ENCODE results near the gene PPIP5K2. TPM values are rescaled to one million over a fixed set of nuclear protein-coding genes. Genes with fewer than 3 reads are reported as not detected.

Gene PPIP5K2
- total RNA-seq, 6 experiments from 2014 or later, result 19.4 to 30.6 (median 26.3) TPM

GRCh38 chr5:103224894-103225246, 104.8 kb downstream of the PPIP5K2 start:
- peaks cover 0 to 1% (median 0%) of the 10 kb centered on the region in 4 donors for H3K36me3 ChIP-seq
- H3K9me3 ChIP-seq, result no peaks in the 10 kb centered on the region
- DNase-seq, result no peak
- TF ChIP-seq POLR2A (IDR thresholded peaks at IDR 0.05), result no peak
- TF ChIP-seq CTCF (IDR thresholded peaks at IDR 0.05), result peak in 1 of 4 donors; percentile 0
- 47% methylated on average over 5 of the region's 5 CpGs for WGBS (ENCODE audit: insufficient coverage, low coverage, low lambda C conversion rate, missing lambda C conversion rate)
- ATAC-seq, result no peak
- no peak overlapping the region for H3K4me3 ChIP-seq
- H3K27me3 ChIP-seq, result no peaks in the 10 kb centered on the region
- H3K4me1 ChIP-seq, result peaks cover 0 to 2% (median 0%) of the 10 kb centered on the region in 4 donors
- H3K27ac ChIP-seq, result no peak overlapping the region
- intact Hi-C loops (cut with DNase I), result no loop called here

- H3K27ac ChIP-seq, result no peak overlapping the region
- H3K4me3 ChIP-seq, result no peak overlapping the region
- ATAC-seq, result no peak
- no peaks in the 10 kb centered on the region for H3K27me3 ChIP-seq
- no peak for DNase-seq
- peaks cover 0 to 2% (median 0%) of the 10 kb centered on the region in 4 donors for H3K4me1 ChIP-seq
- no peaks in the 10 kb centered on the region for H3K36me3 ChIP-seq
- 73% methylated on average over 5 of the region's 5 CpGs for WGBS (ENCODE audit: insufficient coverage, low coverage, low lambda C conversion rate, missing lambda C conversion rate)
- intact Hi-C loops (cut with DNase I), result no loop called here
- H3K9me3 ChIP-seq, result no peaks in the 10 kb centered on the region
- TF ChIP-seq CTCF (IDR thresholded peaks at IDR 0.05) (no peak), POLR2A (IDR thresholded peaks at IDR 0.05) (no peak)
Observed at GRCh38 chr5:103228061-103228460, 108.0 kb downstream of the PPIP5K2 start.

GRCh38 chr5:103228588-103228987, 108.5 kb downstream of the PPIP5K2 start:
- Histone ChIP-seq H3K27me3 (no peaks in the 10 kb centered on the region), H3K36me3 (no peaks in the 10 kb centered on the region), H3K4me3 (no peak overlapping the region), H3K27ac (no peak overlapping the region), H3K4me1 (peaks cover 0 to 2% (median 0%) of the 10 kb centered on the region in 4 donors), H3K9me3 (no peaks in the 10 kb centered on the region)
- DNase-seq (no peak), ATAC-seq (no peak)
- intact Hi-C loops (cut with DNase I), result no loop called here
- TF ChIP-seq POLR2A (IDR thresholded peaks at IDR 0.05) (no peak), CTCF (IDR thresholded peaks at IDR 0.05) (no peak)
- WGBS (ENCODE audit: insufficient coverage, low coverage, low lambda C conversion rate, missing lambda C conversion rate), result 50% methylated on average over 1 of the region's 1 CpG

- Histone ChIP-seq H3K4me3 (no peak overlapping the region), H3K4me1 (no peaks in the 10 kb centered on the region)
Observed at GRCh38 chr5:103232393-103232999, 112.4 kb downstream of the PPIP5K2 start.

More at GRCh38 chr5:103232393-103232999, 112.4 kb downstream of the PPIP5K2 start:
- intact Hi-C loops (cut with DNase I), result loop anchor here in 1 of 2 donors (10.0 kb wide), 1 partner anchor 242 kb away; no protein-coding TSS in a partner anchor
- no peaks in the 10 kb centered on the region for H3K36me3 ChIP-seq
- no peaks in the 10 kb centered on the region for H3K27me3 ChIP-seq
- H3K9me3 ChIP-seq, result no peaks in the 10 kb centered on the region
- no peak for TF ChIP-seq POLR2A (IDR thresholded peaks at IDR 0.05)
- TF ChIP-seq CTCF (IDR thresholded peaks at IDR 0.05), result peak; percentile 82 to 88 (median 86)
- peak; percentile 83 to 93 (median 84) for ATAC-seq
- WGBS (ENCODE audit: insufficient coverage, low coverage, low lambda C conversion rate, missing lambda C conversion rate), result 63% methylated on average over 7 of the region's 7 CpGs
- no peak overlapping the region for H3K27ac ChIP-seq
- no peak for DNase-seq

Data from right lobe of liver (tissue), 6 donors.